ENCODE data around the gene MATN3.

The MATN3 gene

DNA sequence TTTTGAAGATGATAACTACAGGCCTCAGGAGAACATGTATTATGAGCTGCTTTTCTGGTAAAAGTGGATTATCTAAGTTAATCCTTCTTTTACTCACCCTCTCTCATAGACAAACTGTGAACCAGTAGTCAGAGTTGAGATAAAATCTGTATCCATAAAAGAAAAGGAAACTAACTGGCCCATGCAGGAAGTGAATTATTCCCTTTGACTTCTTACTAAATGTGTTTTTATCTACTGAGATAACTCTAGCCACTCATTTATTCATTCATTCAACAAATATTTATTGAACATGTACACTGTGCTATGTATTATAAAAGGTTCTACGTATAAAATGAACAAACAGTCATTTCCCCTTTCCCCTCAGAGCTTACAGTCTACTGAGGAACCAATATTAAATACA lies 32.5 kb downstream of the MATN3 start:
- peaks cover under 1% of the 10 kb centered on the region for H3K9me3 ChIP-seq (ENCODE audit: insufficient read depth, low read depth, low read length)
- DNase-seq, result no peak
- no peaks in the 10 kb centered on the region for H3K79me2 ChIP-seq (ENCODE audit: control insufficient read depth, insufficient read depth, low read length, poor library complexity)
- H4K12ac ChIP-seq (ENCODE audit: low read depth, low read length), result no peak overlapping the region
- no CpG with 5 or more reads among the region's 1 CpG for WGBS (ENCODE audit: extremely low coverage, insufficient coverage, insufficient read length)
- no peak overlapping the region for H2AK5ac ChIP-seq (ENCODE audit: low read length)
- H2AFZ ChIP-seq (ENCODE audit: insufficient read depth, low read length, poor library complexity), result no peak overlapping the region
- H3K23ac ChIP-seq (ENCODE audit: low read length), result no peak overlapping the region
- H2BK120ac ChIP-seq (ENCODE audit: insufficient read depth, low read length, poor library complexity), result no peak overlapping the region
- no peak overlapping the region for H3K18ac ChIP-seq (ENCODE audit: low read length)
- no peak overlapping the region for H3K4me3 ChIP-seq (ENCODE audit: low read depth, low read length)
- no peaks in the 10 kb centered on the region for H3K4me1 ChIP-seq (ENCODE audit: control insufficient read depth in 1 of 2, insufficient read depth in 2 of 2, low read length in 2 of 2)
- H3K14ac ChIP-seq (ENCODE audit: low read length), result no peak overlapping the region
- no peak overlapping the region for H3K27ac ChIP-seq (ENCODE audit: low read depth, low read length)
- H2BK12ac ChIP-seq (ENCODE audit: low read length), result no peak overlapping the region
- H3K79me1 ChIP-seq (ENCODE audit: low read length), result no peaks in the 10 kb centered on the region
- peaks cover 0 to 2% of the 10 kb centered on the region in 2 experiments for H3K36me3 ChIP-seq (ENCODE audit: control insufficient read depth in 1 of 2, insufficient read depth in 2 of 2, low read length in 2 of 2)
- no peak overlapping the region for H3K4ac ChIP-seq (ENCODE audit: low read depth, low read length)
- H3K27me3 ChIP-seq (ENCODE audit: insufficient read depth, low read length), result no peaks in the 10 kb centered on the region
- no peak overlapping the region for H4K8ac ChIP-seq (ENCODE audit: low read depth, low read length)
- no peak overlapping the region for H2BK5ac ChIP-seq (ENCODE audit: low read depth, low read length, poor library complexity)
- no peak overlapping the region for H3K9ac ChIP-seq (ENCODE audit: low read length)
- no peak overlapping the region for H4K91ac ChIP-seq (ENCODE audit: low read depth, low read length)
- no peak overlapping the region for H3K4me2 ChIP-seq (ENCODE audit: low read length)

GRCh38 chr2:19973466-19973865 lies 39.0 kb downstream of the MATN3 start:
- no peak overlapping the region for H3K4ac ChIP-seq (ENCODE audit: low read depth, low read length)
- H3K79me2 ChIP-seq (ENCODE audit: control insufficient read depth, insufficient read depth, low read length, poor library complexity), result no peaks in the 10 kb centered on the region
- no peak for DNase-seq
- H3K9ac ChIP-seq (ENCODE audit: low read length), result no peak overlapping the region
- no peak overlapping the region for H4K8ac ChIP-seq (ENCODE audit: low read depth, low read length)
- no peak overlapping the region for H3K18ac ChIP-seq (ENCODE audit: low read length)
- no peak overlapping the region for H2BK12ac ChIP-seq (ENCODE audit: low read length)
- H3K27ac ChIP-seq (ENCODE audit: low read depth, low read length), result no peak overlapping the region
- no peaks in the 10 kb centered on the region for H3K27me3 ChIP-seq (ENCODE audit: insufficient read depth, low read length)
- H3K4me2 ChIP-seq (ENCODE audit: low read length), result no peak overlapping the region
- H3K79me1 ChIP-seq (ENCODE audit: low read length), result no peaks in the 10 kb centered on the region
- H4K91ac ChIP-seq (ENCODE audit: low read depth, low read length), result no peak overlapping the region
- no peak overlapping the region for H3K14ac ChIP-seq (ENCODE audit: low read length)
- no peak overlapping the region for H2AK5ac ChIP-seq (ENCODE audit: low read length)
- H4K12ac ChIP-seq (ENCODE audit: low read depth, low read length), result no peak overlapping the region
- no peak overlapping the region for H2AFZ ChIP-seq (ENCODE audit: insufficient read depth, low read length, poor library complexity)
- no peak overlapping the region for H3K23ac ChIP-seq (ENCODE audit: low read length)
- H2BK5ac ChIP-seq (ENCODE audit: low read depth, low read length, poor library complexity), result no peak overlapping the region
- H3K9me3 ChIP-seq (ENCODE audit: insufficient read depth, low read depth, low read length), result no peaks in the 10 kb centered on the region
- no peaks in the 10 kb centered on the region for H3K4me1 ChIP-seq (ENCODE audit: control insufficient read depth in 1 of 2, insufficient read depth in 2 of 2, low read length in 2 of 2)
- H3K4me3 ChIP-seq (ENCODE audit: low read depth, low read length), result no peak overlapping the region
- WGBS (ENCODE audit: extremely low coverage, insufficient coverage, insufficient read length), result no CpG with 5 or more reads among the region's 8 CpGs
- no peak overlapping the region for H2BK120ac ChIP-seq (ENCODE audit: insufficient read depth, low read length, poor library complexity)
- H3K36me3 ChIP-seq (ENCODE audit: control insufficient read depth in 1 of 2, insufficient read depth in 2 of 2, low read length in 2 of 2), result peaks cover 2 to 3% of the 10 kb centered on the region in 2 experiments

GRCh38 chr2:19971691-19972090 lies 40.8 kb downstream of the MATN3 start:
- Histone ChIP-seq H3K23ac (ENCODE audit: low read length) (no peak overlapping the region), H2AK5ac (ENCODE audit: low read length) (no peak overlapping the region), H3K79me1 (ENCODE audit: low read length) (no peaks in the 10 kb centered on the region), H3K4me3 (ENCODE audit: low read depth, low read length) (no peak overlapping the region), H3K36me3 (ENCODE audit: control insufficient read depth in 1 of 2, insufficient read depth in 2 of 2, low read length in 2 of 2) (peaks cover 2 to 3% of the 10 kb centered on the region in 2 experiments), H4K91ac (ENCODE audit: low read depth, low read length) (no peak overlapping the region), H3K4ac (ENCODE audit: low read depth, low read length) (no peak overlapping the region), H3K4me1 (ENCODE audit: control insufficient read depth in 1 of 2, insufficient read depth in 2 of 2, low read length in 2 of 2) (no peaks in the 10 kb centered on the region), H2AFZ (ENCODE audit: insufficient read depth, low read length, poor library complexity) (no peak overlapping the region), H3K14ac (ENCODE audit: low read length) (no peak overlapping the region), H3K9ac (ENCODE audit: low read length) (no peak overlapping the region), H2BK12ac (ENCODE audit: low read length) (no peak overlapping the region), H2BK5ac (ENCODE audit: low read depth, low read length, poor library complexity) (no peak overlapping the region), H3K18ac (ENCODE audit: low read length) (no peak overlapping the region), H3K27ac (ENCODE audit: low read depth, low read length) (no peak overlapping the region), H4K12ac (ENCODE audit: low read depth, low read length) (no peak overlapping the region), H2BK120ac (ENCODE audit: insufficient read depth, low read length, poor library complexity) (no peak overlapping the region), H4K8ac (ENCODE audit: low read depth, low read length) (no peak overlapping the region), H3K79me2 (ENCODE audit: control insufficient read depth, insufficient read depth, low read length, poor library complexity) (no peaks in the 10 kb centered on the region), H3K27me3 (ENCODE audit: insufficient read depth, low read length) (no peaks in the 10 kb centered on the region), H3K9me3 (ENCODE audit: insufficient read depth, low read depth, low read length) (no peaks in the 10 kb centered on the region), H3K4me2 (ENCODE audit: low read length) (no peak overlapping the region)
- WGBS (ENCODE audit: extremely low coverage, insufficient coverage, insufficient read length), result no CpG with 5 or more reads among the region's 3 CpGs
- DNase-seq, result no peak

GRCh38 chr2:19963386-19963785 lies 49.1 kb downstream of the MATN3 start:
- no peaks in the 10 kb centered on the region for H3K36me3 ChIP-seq (ENCODE audit: control insufficient read depth in 1 of 2, insufficient read depth in 2 of 2, low read length in 2 of 2)
- H3K4me1 ChIP-seq (ENCODE audit: control insufficient read depth in 1 of 2, insufficient read depth in 2 of 2, low read length in 2 of 2), result no peaks in the 10 kb centered on the region
- no peak overlapping the region for H2BK5ac ChIP-seq (ENCODE audit: low read depth, low read length, poor library complexity)
- no peak overlapping the region for H3K4me3 ChIP-seq (ENCODE audit: low read depth, low read length)
- H3K4ac ChIP-seq (ENCODE audit: low read depth, low read length), result no peak overlapping the region
- H3K18ac ChIP-seq (ENCODE audit: low read length), result no peak overlapping the region
- WGBS (ENCODE audit: extremely low coverage, insufficient coverage, insufficient read length), result no CpG with 5 or more reads among the region's 1 CpG
- DNase-seq, result no peak
- no peaks in the 10 kb centered on the region for H3K79me2 ChIP-seq (ENCODE audit: control insufficient read depth, insufficient read depth, low read length, poor library complexity)
- no peak overlapping the region for H2AFZ ChIP-seq (ENCODE audit: insufficient read depth, low read length, poor library complexity)
- H3K9ac ChIP-seq (ENCODE audit: low read length), result no peak overlapping the region
- H4K91ac ChIP-seq (ENCODE audit: low read depth, low read length), result no peak overlapping the region
- no peaks in the 10 kb centered on the region for H3K27me3 ChIP-seq (ENCODE audit: insufficient read depth, low read length)
- no peaks in the 10 kb centered on the region for H3K9me3 ChIP-seq (ENCODE audit: insufficient read depth, low read depth, low read length)
- H2AK5ac ChIP-seq (ENCODE audit: low read length), result no peak overlapping the region
- no peak overlapping the region for H3K14ac ChIP-seq (ENCODE audit: low read length)
- no peaks in the 10 kb centered on the region for H3K79me1 ChIP-seq (ENCODE audit: low read length)
- H2BK12ac ChIP-seq (ENCODE audit: low read length), result no peak overlapping the region
- no peak overlapping the region for H4K8ac ChIP-seq (ENCODE audit: low read depth, low read length)
- no peak overlapping the region for H3K27ac ChIP-seq (ENCODE audit: low read depth, low read length)
- H3K23ac ChIP-seq (ENCODE audit: low read length), result no peak overlapping the region
- H2BK120ac ChIP-seq (ENCODE audit: insufficient read depth, low read length, poor library complexity), result no peak overlapping the region
- H3K4me2 ChIP-seq (ENCODE audit: low read length), result no peak overlapping the region
- H4K12ac ChIP-seq (ENCODE audit: low read depth, low read length), result no peak overlapping the region
